ENCODE data around the gene ETV3L. TPM values are rescaled to one million over a fixed set of nuclear protein-coding genes. Genes with fewer than 3 reads are reported as not detected.

ETV3L gene
- total and polyA plus RNA-seq, 2 of the 8 experiments (the other 6 are each of a cell fraction or from before 2014, with no cell fraction given), result 0.17 to 0.26 TPM

- Histone ChIP-seq H3K56ac (replicated peaks; ENCODE audit: insufficient read length, low read depth, low read length) (no peak overlapping the region), H2BK12ac (ENCODE audit: low read depth, low read length) (no peak overlapping the region), H3K9ac (replicated peaks in 1 of 4; ENCODE audit: extremely low read depth in 1 of 4, low read depth in 3 of 4, low read length in 3 of 4) (no peak overlapping the region), H3K27ac (ENCODE audit: low read depth, low read length) (no peak overlapping the region), H3K79me1 (ENCODE audit: low read depth, low read length) (no peaks in the 10 kb centered on the region), H2AFZ (ENCODE audit: low read length) (no peak overlapping the region), H3K4me2 (ENCODE audit: insufficient read depth in 1 of 2, low read depth in 2 of 2, low read length in 2 of 2) (no peak overlapping the region), H2BK120ac (replicated peaks; ENCODE audit: low read depth, low read length) (no peak overlapping the region), H4K5ac (ENCODE audit: insufficient read length, low read depth, low read length) (no peak overlapping the region), H2BK5ac (ENCODE audit: low read depth, low read length) (no peak overlapping the region), H2AK5ac (ENCODE audit: low read depth, low read length) (no peak overlapping the region), H3K4me3 (ENCODE audit: extremely low read depth in 1 of 4, insufficient read depth in 2 of 4, low read depth in 3 of 4, low read length in 4 of 4) (no peak overlapping the region), H3K9me3 (ENCODE audit: insufficient read depth in 2 of 2, low read depth in 1 of 2, low read length in 1 of 2) (no peaks in the 10 kb centered on the region), H3K14ac (ENCODE audit: insufficient read length) (no peak overlapping the region), H4K20me1 (replicated peaks in 1 of 2; ENCODE audit: control insufficient read depth in 1 of 2, insufficient read depth in 2 of 2, low read length in 2 of 2) (no peaks in the 10 kb centered on the region), H3K36me3 (ENCODE audit: control insufficient read depth in 2 of 4, insufficient read depth in 4 of 4, low read length in 3 of 4) (no peaks in the 10 kb centered on the region), H2BK15ac (ENCODE audit: low read length) (no peak overlapping the region), H4K8ac (ENCODE audit: extremely low read depth, insufficient read depth, low read length) (no peak overlapping the region; the same call in 1 of the 2 replicates), H3K4me1 (replicated peaks in 1 of 4; ENCODE audit: control insufficient read depth in 3 of 4, insufficient read depth in 4 of 4, low read length in 3 of 4) (peaks cover 0 to 4% (median 0%) of the 10 kb centered on the region in 4 experiments; a peak in 2 of 7 replicates), H3K4ac (replicated peaks; ENCODE audit: insufficient read length, low read depth, low read length) (no peak overlapping the region), H3K27me3 (replicated peaks in 1 of 4; ENCODE audit: control insufficient read depth in 3 of 4, extremely low read depth in 1 of 4, insufficient read depth in 3 of 4, low read length in 3 of 4) (no peaks in the 10 kb centered on the region; a peak in 2 of 7 replicates), H3K18ac (ENCODE audit: extremely low read depth, low read length) (no peak overlapping the region; the same call in 1 of the 2 replicates), H3K79me2 (ENCODE audit: control insufficient read depth in 1 of 2, insufficient read depth in 2 of 2, low read length in 2 of 2) (no peaks in the 10 kb centered on the region), H3K23me2 (ENCODE audit: low read depth, low read length) (no peaks in the 10 kb centered on the region), H3K23ac (ENCODE audit: insufficient read length) (no peak overlapping the region), H4K91ac (replicated peaks; ENCODE audit: insufficient read length, low read length) (no peak overlapping the region), H2BK20ac (ENCODE audit: low read length) (no peak overlapping the region)
- POLR2A ChIA-PET (ENCODE audit: partially characterized antibody), result interaction anchor here (1.7 kb wide), 1 partner anchor 26 kb away, joined by 4 read pairs; no protein-coding TSS in a partner anchor
- TF ChIP-seq RAD21 (IDR thresholded peaks at IDR 0.05 in 1 of 2, conservative IDR thresholded peaks at IDR 0.05 in 1 of 2; ENCODE audit: low read depth in 2 of 2, low read length in 2 of 2), result no peak
- TF ChIP-seq POU5F1 (IDR thresholded peaks at IDR 0.05; ENCODE audit: low read depth, low read length), result no peak
- no peak for TF ChIP-seq RBBP5 (IDR thresholded peaks at IDR 0.05; ENCODE audit: borderline replicate concordance, low read depth, low read length)
- no peak for TF ChIP-seq TAF7 (optimal IDR thresholded peaks at IDR 0.05; ENCODE audit: borderline replicate concordance, low read depth, low read length)
- TF ChIP-seq CTCF (IDR thresholded peaks at IDR 0.05; ENCODE audit: control extremely low read depth in 1 of 3, insufficient read depth in 1 of 3, low read depth in 1 of 3, low read length in 3 of 3), result no peak
- no peak for TF ChIP-seq TEAD4 (IDR thresholded peaks at IDR 0.05; ENCODE audit: low read depth, low read length)
- TF ChIP-seq POLR2A (IDR thresholded peaks at IDR 0.05; ENCODE audit: control extremely low read depth in 1 of 2, low read depth in 2 of 2, low read length in 2 of 2), result no peak
- FAIRE-seq, result no peak
- no peak for DNase-seq (ENCODE audit: low read depth in 1 of 2, low spot score in 2 of 2)
- CTCF ChIA-PET (ENCODE audit: partially characterized antibody), result interaction anchor here (0.6 to 3.6 kb wide), 5 partner anchors 23 to 296 kb away, joined by 3 to 23 read pairs (median 3); partner anchors contain the start of gene ETV3
- WGBS, 2 experiments (ENCODE audit: extremely low coverage in 1 of 2, insufficient coverage in 1 of 2, insufficient read length in 1 of 2, insufficient replicate concordance in 2 of 2, low coverage in 1 of 2, low lambda C conversion rate in 2 of 2, missing lambda C conversion rate in 1 of 2), result 77% methylated on average over 8 of the region's 8 CpGs; no CpG with 5 or more reads in 1 of the 2 experiments
These were observed 6.8 kb downstream of the ETV3L start for GRCh38 chr1:157092831-157093230.
